DOHH2 (cell line): ENCODE data around the gene PRXL2A.

Source experiments
- EZH2phosphoT487 ChIP-seq: fragments of 200-600 bp; sonication (generic); IDR thresholded peaks from 2 replicates; pipeline ENCODE4 v1.6.1; 2017; ENCODE audit warnings: borderline replicate concordance, mild to moderate bottlenecking, antibody characterized with exemption, low read length, moderate library complexity, mixed read lengths
- TF ChIP-seq, protein P1 (sequence below): fragments of 200-600 bp; sonication (generic); IDR thresholded peaks from one replicate; pipeline ENCODE4 v1.5.1; 2014; ENCODE audit warnings: antibody characterized with exemption, mild to moderate bottlenecking, low read depth, low read length; ENCODE audit not compliant: poor library complexity, severe bottlenecking

DNA sequence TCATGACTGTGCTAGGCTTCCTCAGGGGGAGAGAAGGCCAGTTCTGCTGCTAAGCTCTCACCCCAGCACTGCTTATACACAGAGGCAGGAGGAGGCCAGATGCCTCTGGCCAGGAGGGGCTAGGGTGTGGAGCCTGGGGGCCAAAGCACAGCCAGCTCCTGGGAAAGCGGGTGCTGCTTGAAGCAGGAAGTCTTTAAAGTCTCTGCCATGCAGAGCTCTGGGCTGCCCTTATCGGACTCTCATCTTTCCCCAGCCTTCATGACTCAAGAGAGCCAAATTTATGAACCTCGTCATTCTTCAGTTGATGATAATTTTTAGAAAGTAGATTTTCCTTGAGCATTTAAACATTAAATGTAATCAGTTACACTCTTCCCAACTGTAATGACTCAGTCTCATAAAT, 34.5 kb downstream of the PRXL2A start:
- TF ChIP-seq, protein P1, sequence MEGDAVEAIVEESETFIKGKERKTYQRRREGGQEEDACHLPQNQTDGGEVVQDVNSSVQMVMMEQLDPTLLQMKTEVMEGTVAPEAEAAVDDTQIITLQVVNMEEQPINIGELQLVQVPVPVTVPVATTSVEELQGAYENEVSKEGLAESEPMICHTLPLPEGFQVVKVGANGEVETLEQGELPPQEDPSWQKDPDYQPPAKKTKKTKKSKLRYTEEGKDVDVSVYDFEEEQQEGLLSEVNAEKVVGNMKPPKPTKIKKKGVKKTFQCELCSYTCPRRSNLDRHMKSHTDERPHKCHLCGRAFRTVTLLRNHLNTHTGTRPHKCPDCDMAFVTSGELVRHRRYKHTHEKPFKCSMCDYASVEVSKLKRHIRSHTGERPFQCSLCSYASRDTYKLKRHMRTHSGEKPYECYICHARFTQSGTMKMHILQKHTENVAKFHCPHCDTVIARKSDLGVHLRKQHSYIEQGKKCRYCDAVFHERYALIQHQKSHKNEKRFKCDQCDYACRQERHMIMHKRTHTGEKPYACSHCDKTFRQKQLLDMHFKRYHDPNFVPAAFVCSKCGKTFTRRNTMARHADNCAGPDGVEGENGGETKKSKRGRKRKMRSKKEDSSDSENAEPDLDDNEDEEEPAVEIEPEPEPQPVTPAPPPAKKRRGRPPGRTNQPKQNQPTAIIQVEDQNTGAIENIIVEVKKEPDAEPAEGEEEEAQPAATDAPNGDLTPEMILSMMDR, result no peak
- no peak for TF ChIP-seq EZH2phosphoT487
